HG02970 (cell line): ENCODE results near the gene CD9.

Experiments
- ATAC-seq: cut with Tn5 transposase; IDR thresholded peaks from one replicate; pipeline ENCODE4 v1.9.1; 2021; ENCODE audit warnings: mild to moderate bottlenecking, moderate library complexity, moderate number of reproducible peaks; ENCODE audit not compliant: unreplicated experiment, low FRiP score

Gene CD9

GRCh38 chr12:6272300-6273204 is 72.4 kb downstream of the CD9 start:
- ATAC-seq = no peak

- no peak for ATAC-seq
Measured at GRCh38 chr12:6273205-6273540, 73.0 kb downstream of the CD9 start.

GRCh38 chr12:6273541-6274230 is 73.5 kb downstream of the CD9 start:
- no peak for ATAC-seq

GRCh38 chr12:6274231-6275221 is 74.3 kb downstream of the CD9 start:
- ATAC-seq = no peak

GRCh38 chr12:6275928-6276887 is 76.0 kb downstream of the CD9 start:
- ATAC-seq = no peak

- ATAC-seq = no peak
Measured at GRCh38 chr12:6276956-6277620, 76.9 kb downstream of the CD9 start.

GRCh38 chr12:6277982-6278438 is 77.8 kb downstream of the CD9 start:
- no peak for ATAC-seq

GRCh38 chr12:6278439-6279255 is 78.4 kb downstream of the CD9 start:
- peak; percentile 79 for ATAC-seq

GRCh38 chr12:6279256-6279628 is 79.0 kb downstream of the CD9 start:
- no peak for ATAC-seq

GRCh38 chr12:6279631-6280030 is 79.4 kb downstream of the CD9 start:
- no peak for ATAC-seq

- ATAC-seq = no peak
Measured at GRCh38 chr12:6280053-6280469, 79.9 kb downstream of the CD9 start.

- no peak for ATAC-seq
Measured at GRCh38 chr12:6280672-6281071, 80.5 kb downstream of the CD9 start.

- ATAC-seq = no peak
Measured at GRCh38 chr12:6281081-6281809, 81.0 kb downstream of the CD9 start.

GRCh38 chr12:6282453-6282840 is 82.2 kb downstream of the CD9 start:
- no peak for ATAC-seq

GRCh38 chr12:6284273-6284672 is 84.1 kb downstream of the CD9 start:
- ATAC-seq = no peak

- no peak for ATAC-seq
Measured at GRCh38 chr12:6285063-6285477, 84.9 kb downstream of the CD9 start.

GRCh38 chr12:6285532-6286306 is 85.5 kb downstream of the CD9 start:
- no peak for ATAC-seq
